Breast epithelium (tissue), 4 donors: Measurements from ENCODE around the gene ATP8B1. TPM values are rescaled to one million over a fixed set of nuclear protein-coding genes. Genes with fewer than 3 reads are reported as not detected.

Experiments used
- DNase-seq, 2 donors: peaks; one replicate each; pipeline ENCODE4 v3.0.0-alpha.2; 2019; ENCODE audit warnings: low spot score in 2 of 2
- H3K27ac ChIP-seq, 2 donors: fragments of 200-600 bp; sonication (generic) in 1 of 2; one replicate each; pipeline ENCODE4 v1.5.1; 2016 to 2019; ENCODE audit warnings: mild to moderate bottlenecking in 1 of 2
- H3K27me3 ChIP-seq, 2 donors: fragments of 200-600 bp; sonication (generic) in 1 of 2; one replicate each; pipeline versions ENCODE4 v1.5.1 to v1.6.0; 2017 to 2019; ENCODE audit warnings: control low read depth in 1 of 2, mild to moderate bottlenecking in 1 of 2
- H3K36me3 ChIP-seq: fragments of 200-600 bp; one replicate; pipeline ENCODE4 v1.5.1; 2019
- H3K4me1 ChIP-seq, 2 donors: fragments of 200-600 bp; sonication (generic); one replicate each; pipeline ENCODE4 v1.5.1; 2016 to 2019; ENCODE audit warnings: control low read depth in 1 of 2
- H3K4me3 ChIP-seq, 3 donors: fragments of 200-600 bp; sonication (generic); 1 replicate in 2 of 3; 2 replicates in 1 of 3; pipeline ENCODE4 v1.5.1; 2016 to 2019; ENCODE audit warnings: mild to moderate bottlenecking in 3 of 3, moderate library complexity in 2 of 3
- H3K9me3 ChIP-seq, 2 donors: fragments of 200-600 bp; sonication (generic) in 1 of 2; one replicate each; pipeline ENCODE4 v1.5.1; 2016 to 2019; ENCODE audit warnings: control low read depth in 1 of 2
- CTCF ChIP-seq, 3 donors: fragments of 450-650 bp; IDR thresholded peaks; one replicate each; pipeline ENCODE4 v1.5.1; 2016 to 2017; ENCODE audit warnings: antibody characterized with exemption in 3 of 3, mild to moderate bottlenecking in 3 of 3, moderate library complexity in 3 of 3
- POLR2A ChIP-seq: fragments of 450-650 bp; IDR thresholded peaks from one replicate; pipeline ENCODE4 v1.6.1; 2016; ENCODE audit warnings: antibody characterized with exemption, mild to moderate bottlenecking, moderate library complexity
- POLR2AphosphoS5 ChIP-seq, 3 donors: sonication (generic); formaldehyde crosslinking; IDR thresholded peaks; one replicate each; pipeline ENCODE4 v1.6.1; 2017; ENCODE audit warnings: antibody characterized with exemption in 3 of 3
- intact Hi-C: fragments of 100-400 bp; cut with DNase I; formaldehyde crosslinking; loops from one replicate; pipeline ENCODE4 v1.15.1; 2023; ENCODE audit warnings: low total_unique reads
- total RNA-seq, 3 donors: library from RNA; depleted of rRNA; stranded (reverse); fragments of >200 nt; gene quantifications; one replicate each; pipeline ENCODE4 v1.1.0, GENCODE V29; 2016

The ATP8B1 gene
- total RNA-seq, 3 donors from 2014 or later, result 5.1 to 45.1 (median 41.3) TPM

DNA sequence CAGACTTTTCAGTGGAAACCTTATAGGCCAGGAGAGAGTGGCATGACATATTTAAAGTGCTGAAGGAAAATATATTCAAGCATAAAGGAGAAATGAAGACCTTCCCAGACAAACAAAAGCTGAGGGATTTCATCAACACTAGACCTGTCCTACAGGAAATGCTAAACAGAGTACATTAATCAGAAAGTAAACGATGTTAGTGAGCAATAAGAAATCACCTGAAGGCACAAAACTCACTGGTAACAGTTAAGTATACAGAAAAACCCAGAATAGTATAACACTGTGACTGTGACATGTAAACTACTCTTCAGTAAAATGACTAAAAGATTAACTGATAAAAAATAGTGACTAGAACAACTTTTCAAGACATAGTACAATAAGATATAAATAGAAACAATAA is 87.4 kb downstream of the ATP8B1 start:
- Histone ChIP-seq H3K4me3 (no peak overlapping the region), H3K4me1 (peaks cover 4 to 11% of the 10 kb centered on the region in 2 donors), H3K27me3 (no peaks in the 10 kb centered on the region), H3K9me3 (no peaks in the 10 kb centered on the region), H3K36me3 (no peaks in the 10 kb centered on the region), H3K27ac (peak overlapping the region in 1 of 2 donors; percentile 45)
- no peak for TF ChIP-seq POLR2AphosphoS5 (IDR thresholded peaks at IDR 0.05)
- no peak for TF ChIP-seq POLR2A
- TF ChIP-seq CTCF (IDR thresholded peaks at IDR 0.05), result no peak
- no peak for DNase-seq
- intact Hi-C loops, result no loop called here

GRCh38 chr18:57715073-57715472 is 88.0 kb downstream of the ATP8B1 start:
- Histone ChIP-seq H3K4me1 (peaks cover 4 to 11% of the 10 kb centered on the region in 2 donors), H3K36me3 (no peaks in the 10 kb centered on the region), H3K9me3 (no peaks in the 10 kb centered on the region), H3K27ac (peak overlapping the region in 1 of 2 donors; percentile 45), H3K27me3 (no peaks in the 10 kb centered on the region), H3K4me3 (no peak overlapping the region)
- DNase-seq, result no peak
- no peak for TF ChIP-seq POLR2AphosphoS5 (IDR thresholded peaks at IDR 0.05)
- TF ChIP-seq CTCF (IDR thresholded peaks at IDR 0.05), result no peak
- TF ChIP-seq POLR2A, result no peak
- intact Hi-C loops, result no loop called here

- DNase-seq, result no peak
- no peaks in the 10 kb centered on the region for H3K36me3 ChIP-seq
- no peak for TF ChIP-seq POLR2AphosphoS5 (IDR thresholded peaks at IDR 0.05)
- TF ChIP-seq CTCF (IDR thresholded peaks at IDR 0.05), result no peak
- TF ChIP-seq POLR2A, result no peak
- no peak overlapping the region for H3K4me3 ChIP-seq
- H3K4me1 ChIP-seq, result peaks cover 4 to 7% of the 10 kb centered on the region in 2 donors
- no peaks in the 10 kb centered on the region for H3K27me3 ChIP-seq
- H3K9me3 ChIP-seq, result no peaks in the 10 kb centered on the region
- H3K27ac ChIP-seq, result no peak overlapping the region
- intact Hi-C loops, result no loop called here
Measured at GRCh38 chr18:57710226-57710625, 92.9 kb downstream of the ATP8B1 start.

DNA sequence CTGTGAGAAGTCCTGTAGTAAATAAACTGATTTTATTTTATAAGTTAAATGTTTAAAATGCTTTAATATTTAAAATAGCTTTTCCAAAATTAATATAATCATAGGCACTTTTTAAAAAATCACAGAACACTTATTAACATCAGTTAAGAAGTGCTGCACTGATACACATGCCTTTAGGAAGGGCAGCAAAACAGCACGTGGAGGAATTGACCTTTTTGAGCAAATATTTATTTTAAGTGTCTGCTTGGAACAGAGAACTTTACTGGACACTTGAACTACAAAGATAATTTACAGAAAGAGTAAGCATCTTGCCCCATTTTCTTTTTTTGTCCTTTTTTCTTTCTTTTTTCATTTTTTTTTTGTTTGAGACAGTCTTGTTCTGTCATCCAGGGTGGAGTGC is 93.8 kb downstream of the ATP8B1 start:
- H3K4me3 ChIP-seq, result no peak overlapping the region
- H3K9me3 ChIP-seq, result no peaks in the 10 kb centered on the region
- H3K4me1 ChIP-seq, result peaks cover 4 to 7% of the 10 kb centered on the region in 2 donors
- intact Hi-C loops, result no loop called here
- H3K36me3 ChIP-seq, result no peaks in the 10 kb centered on the region
- no peaks in the 10 kb centered on the region for H3K27me3 ChIP-seq
- DNase-seq, result no peak
- no peak overlapping the region for H3K27ac ChIP-seq
- TF ChIP-seq CTCF (IDR thresholded peaks at IDR 0.05), result no peak
- TF ChIP-seq POLR2A, result no peak
- TF ChIP-seq POLR2AphosphoS5 (IDR thresholded peaks at IDR 0.05), result no peak

- DNase-seq, result no peak
- intact Hi-C loops, result no loop called here
- H3K4me1 ChIP-seq, result peaks cover 4 to 7% of the 10 kb centered on the region in 2 donors
- H3K36me3 ChIP-seq, result no peaks in the 10 kb centered on the region
- TF ChIP-seq CTCF (IDR thresholded peaks at IDR 0.05) (no peak), POLR2A (no peak), POLR2AphosphoS5 (IDR thresholded peaks at IDR 0.05) (no peak)
- no peaks in the 10 kb centered on the region for H3K9me3 ChIP-seq
- H3K27ac ChIP-seq, result no peak overlapping the region
- H3K27me3 ChIP-seq, result no peaks in the 10 kb centered on the region
- H3K4me3 ChIP-seq, result no peak overlapping the region
Measured at GRCh38 chr18:57708288-57708687, 94.8 kb downstream of the ATP8B1 start.
